Hematopoietic multipotent progenitor cell treated with erythropoietin and hydrocortisone succinate and interleukin-3 and kit ligand, for 4 days (in vitro differentiated cells): ENCODE measurements around the gene OR8S1.
"Not testable (repeated sequence)": the region's sequence is repeated elsewhere in the genome, so short reads cannot be mapped to it uniquely, and the experiment has no call there.

Experiments
- DNase-seq: peaks from one replicate; pipeline ENCODE4 v3.0.0-alpha.2; 2015

Gene OR8S1, protein sequence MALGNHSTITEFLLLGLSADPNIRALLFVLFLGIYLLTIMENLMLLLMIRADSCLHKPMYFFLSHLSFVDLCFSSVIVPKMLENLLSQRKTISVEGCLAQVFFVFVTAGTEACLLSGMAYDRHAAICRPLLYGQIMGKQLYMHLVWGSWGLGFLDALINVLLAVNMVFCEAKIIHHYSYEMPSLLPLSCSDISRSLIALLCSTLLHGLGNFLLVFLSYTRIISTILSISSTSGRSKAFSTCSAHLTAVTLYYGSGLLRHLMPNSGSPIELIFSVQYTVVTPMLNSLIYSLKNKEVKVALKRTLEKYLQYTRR

DNA sequence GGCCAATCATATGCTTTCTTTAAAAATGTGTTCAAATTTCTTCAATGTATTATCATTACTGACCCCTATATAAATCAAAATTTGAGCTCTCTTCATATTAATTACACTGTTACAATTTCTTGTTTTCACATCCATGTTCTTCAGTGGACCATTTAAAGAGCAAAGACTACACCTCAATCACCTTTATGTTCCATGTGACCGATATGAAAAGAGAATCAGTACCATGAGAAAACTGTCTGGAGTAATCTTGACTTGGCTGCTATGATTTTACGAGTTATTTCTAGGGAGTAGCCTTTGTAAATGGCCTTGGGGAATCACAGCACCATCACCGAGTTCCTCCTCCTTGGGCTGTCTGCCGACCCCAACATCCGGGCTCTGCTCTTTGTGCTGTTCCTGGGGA is at the start of gene OR8S1:
TSS of gene OR8S1 (plus strand) at position 301 of the 400 bp plus-strand sequence. CDS start at position 301, 0 bp downstream.
- DNase-seq = no peak

DNA sequence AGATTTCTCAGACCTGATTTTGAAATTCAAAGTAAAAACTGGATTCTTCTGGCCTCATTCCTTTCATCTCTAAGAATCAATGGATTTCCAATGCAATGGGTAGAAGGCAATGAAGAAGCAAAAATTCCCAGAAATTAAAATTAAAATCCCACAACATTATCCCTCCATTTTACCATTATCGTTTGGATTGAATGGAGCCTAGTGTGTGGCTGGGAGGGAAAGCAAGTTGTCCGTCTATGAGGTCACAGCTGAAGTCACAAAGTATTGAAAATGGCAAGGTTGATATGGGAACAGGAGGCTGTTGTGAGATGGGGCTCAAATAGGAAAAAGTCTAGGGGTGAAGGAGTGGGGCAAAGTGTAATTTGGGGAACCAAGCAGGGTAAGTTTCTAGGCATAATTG is 43.2 kb upstream of the OR8S1 start, which contains the start of gene C12orf54:
TSS of gene C12orf54 (plus strand) at position 301 of the 400 bp plus-strand sequence. CDS start 799 bp downstream, outside the sequence.
- no peak for DNase-seq

DNA sequence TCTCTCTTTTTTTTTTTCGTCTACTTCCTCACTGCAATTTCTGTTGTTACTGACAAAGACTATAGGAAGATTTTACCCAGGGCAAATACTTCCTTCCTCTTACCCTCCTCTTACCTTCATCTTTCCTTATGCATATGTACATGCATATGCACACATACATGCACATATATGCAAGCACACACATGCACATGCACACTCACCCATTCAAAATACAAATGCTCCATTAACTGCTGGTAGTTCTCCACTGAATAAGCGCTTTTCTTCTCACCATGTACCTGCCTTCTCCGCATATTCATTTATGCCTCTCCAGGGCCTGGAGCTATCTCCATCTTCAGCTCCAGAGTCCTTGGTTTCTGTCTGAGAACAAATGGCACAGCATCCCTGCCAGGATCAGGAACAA is 42.5 kb upstream of the OR8S1 start:
- no peak for DNase-seq

DNA sequence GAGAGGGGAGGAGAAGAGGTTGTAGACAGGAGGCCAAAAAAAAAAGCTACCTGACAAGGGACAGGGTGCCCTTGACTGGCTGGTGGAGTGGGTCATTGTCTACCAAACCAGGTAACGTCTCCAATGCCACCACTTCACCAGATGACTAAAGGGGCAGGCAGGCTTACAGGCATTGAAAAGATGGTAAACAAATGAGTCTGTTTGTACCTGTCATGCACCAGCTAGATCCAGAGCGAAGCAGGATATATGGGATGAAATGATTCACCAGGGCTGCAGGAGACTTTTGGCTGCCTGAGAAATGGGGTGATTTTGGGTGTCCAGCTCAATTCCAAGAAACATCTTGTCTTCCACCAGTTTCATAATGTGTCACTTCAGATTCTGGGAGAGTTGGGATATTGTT is 39.2 kb upstream of the OR8S1 start:
- no peak for DNase-seq

DNA sequence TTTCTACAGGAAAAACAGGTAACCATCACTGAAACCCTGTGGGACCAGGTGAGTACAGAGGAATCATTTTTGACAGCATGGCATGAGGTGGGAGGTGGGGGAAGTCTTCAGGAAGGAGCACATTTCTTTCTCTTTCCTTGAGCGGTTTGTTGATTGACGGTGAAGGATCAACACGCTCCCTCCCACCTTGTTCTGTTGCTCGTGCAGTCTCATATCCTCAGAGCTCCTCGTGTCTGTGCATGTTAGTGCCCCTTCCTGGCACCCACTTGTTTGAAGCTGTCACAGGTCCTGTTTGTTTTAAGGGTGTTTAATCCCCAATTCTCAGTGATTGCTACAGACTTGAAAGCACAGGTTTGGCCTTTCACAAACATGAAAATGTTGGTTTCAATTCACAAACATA is 38.8 kb upstream of the OR8S1 start:
- DNase-seq = no peak

DNA sequence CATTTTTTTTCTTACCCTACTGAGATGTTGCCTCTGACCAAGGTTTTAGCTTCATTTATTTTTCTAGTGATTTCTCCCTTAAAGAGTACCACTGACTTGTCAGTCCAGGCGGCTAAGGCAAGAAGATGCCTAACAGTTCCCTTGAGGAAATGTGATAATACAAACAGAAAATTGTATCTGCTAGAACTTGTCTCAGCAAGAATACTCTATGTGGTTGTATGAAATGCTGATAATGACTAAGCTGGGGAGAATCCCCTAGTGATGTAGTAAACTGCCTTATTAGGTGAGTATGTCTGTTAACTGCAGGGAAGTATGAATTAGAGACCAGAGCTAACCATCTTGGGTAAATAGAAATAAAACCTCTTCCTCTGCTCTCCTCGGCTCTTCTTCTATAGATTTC is 36.4 kb upstream of the OR8S1 start:
- no peak for DNase-seq

DNA sequence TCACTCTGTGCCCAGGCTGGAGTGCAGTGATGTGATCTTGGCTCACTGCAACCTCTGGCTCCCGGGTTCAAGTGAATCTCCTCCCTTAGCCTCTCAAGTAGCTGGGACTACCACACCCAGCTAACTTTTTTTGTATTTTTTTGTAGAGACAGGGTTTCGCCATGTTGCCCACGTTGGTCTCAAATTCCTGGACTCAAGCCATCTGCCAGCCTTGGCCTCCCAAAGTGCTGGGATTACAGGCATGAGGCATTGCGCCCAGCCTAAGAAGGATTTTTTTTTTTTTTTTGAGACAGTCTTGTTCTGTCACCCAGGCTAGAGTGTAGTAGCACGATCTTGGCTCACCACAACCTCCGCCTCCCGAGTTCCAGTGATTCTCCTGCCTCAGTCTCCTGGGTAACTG is 36.0 kb upstream of the OR8S1 start:
- not testable (repeated sequence) for DNase-seq

DNA sequence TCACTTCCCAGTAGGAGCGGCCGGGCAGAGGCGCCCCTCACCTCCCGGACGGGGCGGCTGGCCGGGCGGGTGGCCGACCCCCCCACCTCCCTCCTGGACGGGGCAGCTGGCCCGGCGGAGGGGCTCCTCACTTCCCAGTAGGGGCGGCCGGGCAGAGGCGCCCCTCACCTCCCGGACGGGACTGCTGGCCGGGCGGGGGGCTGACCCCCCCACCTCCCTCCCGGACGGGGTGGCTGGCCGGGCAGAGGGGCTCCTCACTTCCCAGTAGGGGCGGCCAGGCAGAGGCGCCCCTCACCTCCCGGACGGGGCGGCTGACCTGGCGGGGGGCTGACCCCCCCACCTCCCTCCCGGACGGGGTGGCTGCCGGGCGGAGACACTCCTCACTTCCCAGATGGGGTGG is 25.2 kb upstream of the OR8S1 start:
- DNase-seq = not testable (repeated sequence)

DNA sequence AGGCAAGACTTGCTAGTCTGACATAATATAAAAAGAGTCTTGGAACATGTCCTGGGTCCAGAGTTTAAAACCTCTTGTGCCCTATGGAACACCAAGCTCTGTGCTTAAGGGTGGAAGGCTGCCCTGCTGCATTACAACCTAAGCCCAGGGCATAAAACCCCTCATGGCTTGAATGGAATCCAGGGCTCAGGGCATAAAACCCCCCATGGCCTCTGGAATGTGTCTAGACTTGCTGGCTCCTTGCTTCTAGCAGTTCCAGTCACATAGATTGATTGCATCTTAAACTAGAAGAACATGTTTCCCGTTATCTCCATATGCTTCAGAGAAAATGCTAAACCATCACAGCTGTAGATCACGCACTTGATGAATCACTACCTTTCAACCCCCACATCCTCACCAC is 18.6 kb upstream of the OR8S1 start:
- DNase-seq = not testable (repeated sequence)

DNA sequence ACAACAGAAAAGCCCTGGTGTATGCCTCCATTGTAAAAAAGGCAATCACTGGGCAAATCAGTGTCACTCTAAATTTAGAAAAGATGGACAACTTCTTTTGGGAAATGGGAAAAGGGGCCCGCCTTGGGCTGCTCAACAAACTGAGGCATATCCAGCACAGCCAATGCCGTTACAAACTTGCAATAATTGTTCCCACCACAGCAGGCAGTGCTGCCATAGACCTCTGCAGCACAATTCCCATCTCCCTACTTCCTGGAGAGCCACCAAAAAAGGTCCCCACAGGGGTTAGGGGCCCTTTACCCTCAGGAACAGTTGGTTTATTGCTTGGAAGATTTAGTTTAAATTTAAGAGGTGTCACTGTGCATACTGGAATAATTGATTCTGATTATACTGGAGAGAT is 16.4 kb upstream of the OR8S1 start:
- no peak for DNase-seq

DNA sequence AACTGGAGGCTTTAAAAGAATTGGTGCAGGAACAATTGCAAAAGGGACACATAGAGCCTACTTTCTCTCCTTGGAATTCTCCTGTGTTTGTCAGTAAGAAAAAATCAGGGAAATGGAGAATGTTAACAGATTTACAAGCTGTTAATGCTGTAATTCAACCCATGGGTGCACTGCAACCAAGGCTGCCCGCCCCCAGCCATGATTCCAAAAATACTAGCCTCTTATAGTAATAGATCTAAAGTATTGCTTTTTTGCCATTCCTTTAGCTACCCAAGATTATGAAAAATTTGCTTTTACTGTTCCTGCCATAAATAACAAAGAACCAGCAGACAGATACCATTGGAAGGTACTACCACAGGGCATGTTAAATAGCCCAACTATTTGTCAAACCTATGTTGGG is 15.3 kb upstream of the OR8S1 start:
- no peak for DNase-seq

DNA sequence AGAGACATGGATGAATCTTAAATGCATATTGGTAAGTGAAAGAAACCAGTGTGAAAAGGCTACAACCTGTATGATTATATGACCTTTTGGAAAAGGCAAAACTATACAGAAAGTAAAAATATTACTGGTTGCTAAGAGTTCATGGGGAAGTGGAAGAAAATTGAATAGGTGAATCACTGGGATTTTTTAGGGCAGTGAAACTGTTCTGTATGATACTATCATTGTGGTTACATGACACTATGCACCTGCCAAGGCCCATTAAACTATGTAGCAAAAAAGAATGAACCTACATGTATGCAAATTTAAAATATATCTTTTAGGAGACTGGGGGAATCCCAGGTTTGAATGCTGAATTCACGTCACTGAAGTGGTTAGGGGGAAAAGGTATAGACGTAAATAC is 12.6 kb upstream of the OR8S1 start:
- DNase-seq = no peak

DNA sequence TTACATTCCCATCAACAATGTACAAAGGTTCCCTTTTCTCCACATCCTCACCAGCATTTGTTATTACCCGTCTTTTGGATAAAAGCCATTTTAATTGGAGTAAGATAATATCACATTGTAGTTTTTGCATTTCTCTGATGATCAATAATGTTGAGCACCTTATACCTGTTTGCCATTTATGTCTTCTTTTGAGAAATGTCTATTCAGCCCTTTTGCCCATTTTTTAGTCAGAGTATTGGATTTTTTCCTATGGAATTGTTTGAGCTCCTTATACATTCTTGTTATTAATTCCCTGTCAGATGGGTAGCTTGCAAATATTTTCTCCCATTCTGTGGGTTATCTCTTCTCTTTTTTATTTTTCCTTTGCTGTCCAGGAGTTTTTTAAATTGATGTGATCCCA is 10.7 kb upstream of the OR8S1 start:
- no peak for DNase-seq

DNA sequence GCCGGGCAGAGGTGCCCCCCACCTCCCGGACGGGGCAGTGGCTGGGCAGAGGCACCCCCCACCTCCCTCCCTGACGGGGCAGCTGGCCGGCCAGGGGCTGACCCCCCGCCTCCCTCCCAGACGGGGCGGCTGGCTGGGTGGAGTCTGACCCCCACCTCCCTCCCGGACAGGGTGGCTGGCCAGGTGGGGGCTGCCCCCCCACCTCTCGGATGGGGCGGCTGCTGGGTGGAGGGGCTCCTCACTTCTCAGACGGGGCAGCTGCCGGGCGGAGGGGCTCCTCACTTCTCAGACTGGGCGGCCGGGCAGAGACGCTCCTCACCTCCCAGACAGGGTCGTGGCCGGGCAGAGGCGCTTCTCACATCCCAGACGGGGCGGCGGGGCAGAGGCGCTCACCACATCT is 5.1 kb upstream of the OR8S1 start:
- not testable (repeated sequence) for DNase-seq

DNA sequence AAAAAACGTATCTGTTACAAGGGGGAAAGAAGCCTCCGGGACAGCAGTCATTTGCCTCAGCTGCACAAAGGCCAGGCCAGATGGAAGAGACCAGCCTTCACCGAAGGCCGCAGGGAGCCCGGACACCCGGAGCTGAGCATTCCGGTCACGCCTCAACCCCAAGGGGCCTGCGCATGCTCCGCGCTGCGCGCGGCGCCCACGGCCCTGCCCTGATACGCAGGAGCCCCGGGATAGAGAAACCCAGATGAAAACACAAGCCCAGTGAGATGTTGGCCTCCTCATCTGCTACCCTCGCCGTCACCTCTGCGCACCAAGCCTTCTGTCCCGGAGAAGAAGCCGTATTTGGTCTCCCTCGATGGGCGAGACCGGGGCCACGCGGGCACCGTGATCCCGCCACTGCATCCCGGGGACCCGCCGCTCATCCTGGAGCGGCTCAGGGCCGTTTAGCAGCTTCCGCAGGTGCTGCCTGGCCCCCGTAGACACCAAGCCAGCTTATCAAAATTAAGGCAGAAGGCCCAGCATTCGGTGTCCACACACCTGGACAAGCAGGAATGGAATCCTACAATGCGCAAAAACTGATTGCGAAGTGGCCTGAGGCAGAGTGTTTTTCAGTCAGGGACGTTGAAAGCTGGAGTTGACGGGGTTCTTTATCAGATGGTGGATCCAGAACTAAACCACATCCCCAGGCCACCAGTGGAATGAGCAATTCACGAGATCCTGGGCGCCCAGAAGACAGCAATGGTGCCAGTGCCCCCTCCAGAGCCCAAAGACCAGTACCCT is 2.6 kb downstream of the OR8S1 start:
- no peak for DNase-seq

DNA sequence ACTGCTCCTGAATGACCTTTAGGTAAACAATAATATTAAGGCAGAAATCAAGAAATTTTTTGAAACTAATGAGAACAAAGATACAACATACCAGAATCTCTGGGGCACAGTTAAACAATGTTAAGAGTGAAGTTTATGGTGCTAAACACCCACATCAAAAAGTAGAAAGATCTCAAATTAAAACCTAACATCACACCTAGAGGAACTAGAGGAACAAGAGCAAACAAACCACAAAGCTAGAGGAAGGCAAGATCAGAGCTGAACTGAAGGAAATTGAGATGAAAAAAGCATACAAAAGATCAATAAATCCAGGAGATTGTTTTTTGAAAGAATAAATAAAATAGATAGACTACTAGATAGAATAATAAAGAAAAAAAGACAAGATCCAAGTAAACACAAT is 7.2 kb downstream of the OR8S1 start:
- DNase-seq = no peak

DNA sequence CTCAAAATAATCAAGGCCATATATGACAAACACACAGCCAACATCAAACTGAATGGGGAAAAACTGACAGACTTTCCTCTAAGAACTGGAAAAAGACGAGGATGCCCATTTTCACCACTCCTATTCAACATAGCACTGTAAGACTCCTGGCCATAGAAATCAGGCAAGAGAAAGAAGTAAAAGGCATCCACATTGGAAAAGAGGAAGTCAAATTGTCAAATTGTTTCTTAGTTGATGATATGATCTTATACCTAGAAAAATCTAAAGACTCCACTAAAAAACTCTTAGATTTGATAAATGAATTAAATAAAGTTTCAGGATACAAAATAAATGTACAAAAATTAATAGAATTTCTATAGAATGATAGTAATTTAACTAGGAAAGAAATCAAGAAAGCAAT is 11.2 kb downstream of the OR8S1 start:
- DNase-seq = no peak

DNA sequence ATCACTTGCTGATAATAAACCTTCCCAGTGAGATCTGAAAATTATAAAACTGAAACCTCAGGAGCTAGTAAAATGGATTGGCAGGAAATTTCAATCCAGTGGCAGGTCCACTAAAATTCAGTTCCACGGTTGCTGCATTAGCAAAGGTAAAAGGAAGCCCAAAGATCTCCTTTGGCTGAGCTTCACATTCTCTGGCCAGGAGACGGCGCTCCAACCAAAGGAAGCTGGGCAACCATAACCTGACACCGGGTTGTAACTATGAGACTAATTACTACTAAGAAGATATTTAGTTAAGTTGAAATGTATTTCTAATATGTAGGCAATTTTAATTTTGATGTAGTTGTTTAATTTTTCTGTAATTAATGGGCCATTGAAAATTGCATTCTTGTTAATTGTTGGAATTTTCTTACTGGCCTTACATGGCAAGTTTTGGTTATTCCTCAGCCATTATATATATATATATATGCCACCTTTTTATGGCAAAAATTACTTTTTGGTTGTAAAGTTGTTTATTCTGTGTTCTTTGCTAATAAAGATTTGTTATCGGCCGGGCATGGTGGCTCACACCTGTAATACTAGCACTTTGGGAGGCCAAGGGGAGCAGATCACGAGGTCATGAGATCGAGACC is 17.0 kb downstream of the OR8S1 start:
- DNase-seq = peak; percentile 77

DNA sequence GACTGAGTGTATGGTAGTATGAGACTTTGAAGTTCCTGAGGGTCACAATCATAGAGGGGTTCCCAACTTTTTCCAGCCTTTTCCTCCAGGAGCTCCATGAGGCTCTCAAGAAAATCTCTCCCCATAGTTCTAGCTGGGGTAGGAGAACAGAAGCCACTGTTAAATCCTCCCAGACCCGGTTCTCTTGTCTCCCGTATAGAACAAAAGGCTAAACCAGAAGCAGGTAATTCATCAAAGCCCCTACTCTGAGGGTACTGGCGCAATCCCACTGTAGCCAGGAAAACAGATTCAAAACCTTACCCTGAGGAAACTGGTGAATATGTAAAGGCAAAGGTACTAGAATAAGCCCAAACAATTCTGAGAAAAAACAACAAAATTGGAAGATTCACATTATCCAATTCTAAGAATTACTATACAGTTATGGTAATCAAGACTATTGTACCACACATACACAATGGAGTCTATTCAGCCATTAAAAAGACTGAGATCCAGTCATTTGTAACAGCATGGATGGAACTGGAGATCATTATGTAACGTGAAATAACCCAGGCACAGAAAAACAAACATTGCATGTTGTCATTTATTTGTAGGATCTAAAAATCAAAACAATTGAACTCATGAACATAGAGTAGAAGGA is 20.5 kb downstream of the OR8S1 start:
- no peak for DNase-seq

DNA sequence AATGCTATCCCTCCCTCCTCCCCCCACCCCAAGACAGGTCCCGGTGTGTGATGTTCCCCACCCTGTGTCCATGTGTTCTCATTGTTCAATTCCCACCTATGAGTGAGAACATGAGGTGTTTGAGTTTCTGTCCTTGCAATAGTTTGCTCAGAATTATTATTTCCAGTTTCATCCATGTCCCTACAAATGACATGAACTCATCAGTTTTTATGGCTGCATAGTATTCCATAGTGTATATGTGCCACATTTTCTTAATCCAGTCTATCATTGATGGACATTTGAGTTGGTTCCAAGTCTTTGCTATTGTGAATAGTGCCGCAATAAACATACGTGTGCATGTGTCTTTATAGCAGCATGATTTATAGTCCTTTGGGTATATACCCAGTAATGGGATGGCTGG is 21.6 kb downstream of the OR8S1 start:
- DNase-seq = not testable (repeated sequence)

DNA sequence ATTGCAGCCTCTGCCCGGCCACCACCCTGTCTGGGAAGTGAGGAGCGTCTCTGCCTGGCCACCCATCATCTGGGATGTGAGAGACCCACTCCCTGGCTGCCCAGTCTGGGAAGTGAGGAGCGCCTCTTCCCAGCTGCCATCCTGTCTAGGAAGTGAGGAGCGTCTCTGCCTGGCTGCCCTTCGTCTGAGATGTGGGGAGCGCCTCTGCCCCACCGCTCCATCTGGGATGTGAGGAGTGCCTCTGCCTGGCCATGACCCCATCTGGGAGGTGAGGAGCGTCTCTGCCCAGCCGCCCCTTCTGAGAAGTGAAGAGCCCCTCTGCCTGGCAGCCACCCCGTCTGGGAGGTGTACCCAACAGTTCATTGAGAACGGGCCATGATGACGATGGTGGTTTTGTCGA is 26.2 kb downstream of the OR8S1 start:
- DNase-seq = not testable (repeated sequence)

DNA sequence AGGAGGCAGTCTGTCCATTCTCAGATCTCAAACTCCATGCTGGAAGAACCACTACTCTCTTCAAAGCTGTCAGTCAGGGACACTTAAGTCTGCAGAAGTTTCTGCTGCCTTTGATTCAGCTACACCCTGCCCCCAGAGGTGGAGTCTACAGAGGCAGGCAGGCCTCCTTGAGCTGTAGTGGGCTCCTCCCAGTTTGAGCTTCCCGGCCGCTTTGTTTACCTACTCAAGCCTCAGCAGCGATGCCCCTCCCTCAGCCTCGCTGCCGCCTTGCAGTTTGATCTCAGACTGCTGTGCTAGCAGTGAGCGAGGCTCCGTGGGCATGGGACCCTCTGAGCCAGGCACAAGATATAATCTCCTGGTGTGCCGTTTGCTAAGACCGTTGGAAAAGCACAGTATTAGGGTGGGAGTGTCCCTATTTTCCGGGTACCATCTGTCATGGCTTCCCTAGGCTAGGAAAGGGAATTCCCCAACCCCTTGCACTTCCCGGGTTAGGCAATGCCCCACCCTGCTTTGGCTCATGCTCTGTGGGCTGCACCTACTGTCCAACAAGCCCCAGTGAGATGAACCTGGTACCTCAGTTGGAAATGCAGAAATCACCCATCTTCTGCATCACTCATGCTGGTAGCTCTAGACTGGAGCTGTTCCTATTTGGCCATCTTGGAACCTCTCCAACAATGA is 28.4 kb downstream of the OR8S1 start:
- DNase-seq = peak; percentile 9

DNA sequence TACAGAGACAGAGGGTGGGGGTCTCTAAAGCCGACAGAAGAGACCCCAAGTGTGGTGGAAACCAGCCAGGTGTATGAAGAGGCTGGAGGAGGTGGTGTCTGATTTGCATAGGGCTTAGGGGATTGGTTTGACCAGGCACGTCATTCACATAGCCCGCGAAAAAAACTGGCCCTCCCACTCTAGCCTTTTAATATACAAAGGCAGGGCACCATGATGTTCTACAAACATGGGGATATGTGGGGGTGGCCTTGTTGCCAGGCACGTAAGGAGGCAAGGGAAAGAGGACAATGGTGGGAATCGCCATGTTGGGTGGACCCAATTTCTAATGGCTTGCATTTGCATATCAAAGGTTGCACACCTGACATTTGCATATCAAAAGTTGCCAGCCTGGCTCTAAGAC is 31.2 kb downstream of the OR8S1 start:
- no peak for DNase-seq
